ENCODE measurements around the gene COPS4.
A peak's percentile ranks its signal among the peaks of the same experiment; 100 is the strongest.
"Not testable (repeated sequence)": the region's sequence is repeated elsewhere in the genome, so short reads cannot be mapped to it uniquely, and the experiment has no call there.

The COPS4 gene

DNA sequence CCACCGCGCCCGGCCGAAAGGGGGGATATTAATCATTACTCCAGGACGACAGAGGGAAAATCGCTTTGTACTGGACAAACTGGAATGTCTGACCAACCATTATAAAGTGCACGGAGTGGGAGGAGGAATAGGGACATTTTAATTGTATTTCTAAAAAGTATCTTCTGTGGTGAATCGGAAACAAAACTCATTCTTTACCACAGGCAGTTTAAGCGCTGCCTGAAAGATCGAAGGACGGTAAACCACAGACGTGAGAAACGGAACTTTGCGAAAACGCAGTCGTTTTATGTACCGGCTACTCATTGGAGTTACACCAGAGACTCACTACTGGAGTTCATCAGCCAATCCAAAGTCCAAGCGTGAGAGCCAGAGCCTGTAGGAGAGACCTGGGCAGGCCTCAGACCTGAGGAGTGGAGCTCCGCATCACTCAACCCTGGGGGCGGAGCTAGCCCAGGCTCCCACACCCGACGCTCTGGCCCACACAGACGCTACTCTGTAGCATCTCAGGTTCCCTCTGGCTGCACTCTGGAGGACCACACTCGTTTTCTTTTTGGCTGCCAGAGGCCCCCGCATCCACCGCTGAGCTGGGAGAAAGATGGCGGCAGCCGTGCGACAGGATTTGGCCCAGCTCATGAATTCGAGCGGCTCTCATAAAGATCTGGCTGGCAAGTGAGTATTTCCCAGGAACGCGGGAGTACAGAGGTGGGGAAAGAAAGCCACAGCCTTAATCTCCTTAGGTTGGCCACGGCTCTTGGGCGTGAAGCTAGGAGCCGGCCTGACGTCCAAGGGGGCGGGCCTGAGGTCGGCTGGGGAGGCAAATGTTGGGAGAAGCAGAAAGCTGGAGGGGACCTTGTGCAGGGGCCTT is at the start of gene COPS4:
COPS4 (plus strand) TSS at position 554 of the 865 bp plus-strand sequence; CDS start at position 596, 42 bp downstream.
- DNase-seq (ENCODE audit: low read depth, low spot score): peak; percentile 99

DNA sequence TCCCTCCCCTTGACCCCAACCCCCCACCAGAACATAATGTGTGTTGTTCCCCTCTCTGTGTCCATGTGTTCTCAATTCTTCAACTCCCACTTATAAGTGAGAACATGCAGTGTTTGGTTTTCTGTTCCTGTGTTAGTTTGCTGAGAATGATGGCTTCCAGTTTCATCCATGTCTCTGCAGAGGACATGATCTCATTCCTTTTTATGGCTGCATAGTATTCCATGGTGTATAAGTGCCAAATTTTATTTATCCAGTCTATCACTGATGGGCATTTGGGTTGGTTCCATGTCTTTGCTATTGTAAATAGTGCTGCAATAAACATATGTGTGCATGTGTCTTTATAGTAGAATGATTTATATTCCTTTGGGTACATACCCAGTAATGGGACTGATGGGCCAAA is 47.5 kb upstream of the COPS4 start:
- DNase-seq (ENCODE audit: low read depth, low spot score): not testable (repeated sequence)

DNA sequence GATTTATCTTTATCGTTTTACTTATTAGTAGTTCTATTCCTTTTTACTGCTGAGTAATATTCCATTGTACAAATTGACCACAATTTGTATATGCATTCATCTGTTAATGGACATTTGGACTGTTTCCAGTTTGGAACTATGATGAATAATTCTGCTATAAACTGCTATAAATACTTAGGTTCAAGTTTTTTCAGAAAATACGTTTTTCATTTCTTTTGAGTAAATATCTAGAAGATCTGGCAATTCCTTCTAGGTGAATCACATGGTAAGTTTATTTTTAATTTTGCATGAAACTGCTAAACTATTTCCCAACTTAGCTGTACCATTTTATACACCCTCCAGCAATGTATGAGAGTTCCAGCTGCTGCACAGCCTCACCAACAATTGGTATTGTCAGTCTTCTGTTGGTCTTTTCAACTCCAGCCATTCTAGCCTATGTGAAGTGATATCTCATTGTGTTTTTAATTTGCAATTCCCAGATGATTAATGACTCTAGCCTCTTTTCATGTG is 46.6 kb upstream of the COPS4 start:
- no peak for DNase-seq (ENCODE audit: low read depth, low spot score)

DNA sequence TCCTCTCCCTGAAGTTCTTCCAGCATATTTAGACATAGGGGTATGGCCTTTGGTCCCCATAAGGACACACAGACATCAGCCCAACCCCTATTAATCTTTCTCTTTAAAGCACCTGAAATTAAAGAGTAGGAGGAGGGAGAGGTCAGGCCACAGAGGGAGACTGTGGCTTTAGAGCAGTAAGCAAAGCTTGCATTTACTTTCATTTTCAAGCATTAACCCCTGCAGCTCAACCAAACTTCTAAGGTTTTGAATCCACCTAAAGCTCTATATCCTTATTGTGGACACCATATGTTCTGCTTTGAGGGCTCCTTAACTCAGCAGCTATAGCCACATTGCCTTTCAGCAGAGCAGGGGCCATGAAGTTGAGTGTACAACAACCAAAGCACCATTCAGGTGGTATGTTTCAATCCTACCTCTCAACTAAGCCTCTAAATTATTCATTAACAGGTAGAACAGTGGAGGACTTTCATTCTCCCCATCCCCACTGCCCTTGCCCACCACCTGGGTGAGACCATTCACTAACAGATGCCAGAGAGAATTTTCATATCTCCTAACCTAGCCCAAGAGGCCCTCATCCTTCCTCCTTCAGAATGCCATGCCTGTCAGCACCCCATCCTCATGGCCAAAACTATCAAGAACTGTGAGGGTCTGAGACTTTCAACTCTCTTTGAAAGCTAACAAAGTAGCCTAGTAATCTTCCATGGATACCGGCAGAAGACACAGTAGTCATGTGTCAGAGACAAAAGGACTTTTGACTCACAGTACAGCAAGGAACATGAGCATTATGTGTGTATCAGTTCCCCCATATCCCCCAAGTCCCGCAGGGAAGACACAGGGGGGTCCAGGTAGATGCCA is 45.2 kb upstream of the COPS4 start:
- DNase-seq (ENCODE audit: low read depth, low spot score): no peak

DNA sequence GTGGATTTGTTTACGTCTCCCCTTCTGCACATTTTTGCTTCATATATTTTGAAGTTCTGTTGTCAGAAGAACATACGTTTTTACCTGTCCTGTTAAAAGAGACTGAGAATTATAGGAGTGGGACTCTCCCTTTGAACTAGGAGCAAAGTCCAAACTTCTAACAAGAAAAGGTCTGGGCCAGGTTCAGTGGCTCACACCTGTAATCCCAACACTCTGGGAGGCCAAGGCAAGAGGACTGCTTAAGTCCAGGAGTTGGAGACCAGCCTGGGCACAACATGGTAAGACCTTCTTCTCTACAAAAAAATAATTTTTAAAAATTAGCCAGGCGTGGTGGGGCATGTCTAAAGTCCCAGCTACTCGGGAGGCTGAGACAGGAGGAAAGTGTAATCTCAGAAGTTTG is 40.1 kb upstream of the COPS4 start:
- DNase-seq (ENCODE audit: low read depth, low spot score): no peak

DNA sequence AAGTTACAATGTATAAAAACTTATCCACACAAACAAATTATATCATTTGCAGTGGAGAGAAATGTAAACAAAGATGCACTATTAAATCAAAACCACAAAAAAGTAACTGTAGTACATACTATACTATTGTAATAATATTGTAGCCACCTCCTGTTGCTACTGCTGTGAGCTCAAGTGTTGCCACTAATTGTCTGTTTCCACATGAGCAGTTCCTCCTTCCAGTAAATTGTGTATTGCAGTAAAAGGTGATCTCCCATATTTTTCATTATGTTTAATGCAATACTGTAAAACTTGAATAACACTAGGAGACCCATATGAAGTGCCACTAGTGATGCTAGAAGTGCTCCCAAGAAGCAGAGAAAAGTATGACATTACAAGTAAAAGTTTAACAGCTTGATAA is 36.1 kb upstream of the COPS4 start:
- DNase-seq (ENCODE audit: low read depth, low spot score): no peak

DNA sequence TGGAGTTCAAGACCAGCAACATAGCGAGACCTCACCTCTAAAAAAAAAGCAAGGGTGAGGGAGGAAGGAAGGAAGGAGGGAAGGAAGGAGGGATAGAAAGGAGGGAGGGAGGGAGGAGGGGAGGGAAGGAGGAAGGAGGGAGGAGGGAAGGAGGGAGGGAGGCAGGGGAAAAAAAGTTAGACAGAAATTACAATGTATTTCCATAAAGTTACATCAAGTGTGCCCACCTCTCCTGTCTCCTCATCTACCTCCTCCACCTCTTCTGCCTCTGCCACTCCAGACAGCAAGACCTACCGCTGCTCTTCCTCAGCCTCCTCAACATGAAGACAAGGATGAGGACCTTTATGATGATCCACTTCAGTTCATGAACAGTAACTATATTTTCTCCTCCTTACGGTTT is 32.7 kb upstream of the COPS4 start:
- DNase-seq (ENCODE audit: low read depth, low spot score): no peak

DNA sequence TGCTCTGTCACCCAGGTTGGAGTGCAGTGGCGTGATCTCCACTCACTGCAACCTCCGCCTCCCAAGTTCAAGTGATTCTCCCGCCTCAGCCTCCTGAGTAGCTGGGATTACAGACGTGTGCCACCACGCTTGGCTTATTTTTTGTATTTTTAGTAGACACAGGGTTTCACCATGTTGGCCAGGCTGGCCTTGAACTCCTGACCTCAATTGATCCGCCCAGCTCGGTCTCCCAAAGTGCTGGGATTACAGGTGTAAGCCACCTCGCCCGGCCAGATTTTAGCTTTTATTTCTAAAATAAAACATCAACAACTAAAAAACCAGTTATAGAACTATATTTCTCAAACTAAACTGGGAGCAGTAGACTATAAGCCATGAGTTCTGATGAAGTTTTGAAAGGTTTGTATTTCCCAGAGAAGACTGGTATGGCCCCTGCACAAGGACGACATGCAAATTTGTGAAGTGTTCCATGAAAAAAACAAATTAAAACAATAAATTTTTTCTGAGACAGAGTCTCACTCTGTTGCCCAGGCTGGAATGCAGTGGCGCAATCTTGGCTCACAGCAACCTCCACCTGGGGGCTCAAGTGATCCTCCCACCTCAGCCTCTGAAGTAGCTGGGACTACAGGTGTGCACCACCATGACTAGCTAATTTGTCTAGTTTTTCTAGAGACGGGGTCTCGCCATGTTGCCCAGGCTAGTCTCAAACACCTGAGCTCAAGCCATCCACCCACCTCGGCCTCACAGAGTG is 31.8 kb upstream of the COPS4 start:
- not testable (repeated sequence) for DNase-seq (ENCODE audit: low read depth, low spot score)

DNA sequence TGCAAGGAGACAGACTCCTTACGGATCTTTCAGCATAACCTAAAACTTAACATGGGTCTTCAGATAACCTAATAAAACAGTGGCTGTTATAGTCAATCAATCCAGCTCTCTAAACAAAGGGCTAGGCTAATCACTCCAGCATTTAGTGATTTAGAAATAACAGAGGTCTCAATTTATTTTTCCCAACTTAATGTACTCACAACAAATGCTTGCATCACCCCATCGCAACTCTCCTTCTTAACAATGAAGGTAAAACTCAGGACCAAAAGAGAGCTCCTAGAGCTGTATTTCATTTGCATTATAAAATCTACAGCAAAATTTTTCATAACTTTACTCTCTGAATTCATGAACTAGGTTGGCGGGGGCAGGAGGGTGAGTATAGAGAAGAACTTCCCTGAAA is 25.5 kb upstream of the COPS4 start:
- no peak for DNase-seq (ENCODE audit: low read depth, low spot score)

DNA sequence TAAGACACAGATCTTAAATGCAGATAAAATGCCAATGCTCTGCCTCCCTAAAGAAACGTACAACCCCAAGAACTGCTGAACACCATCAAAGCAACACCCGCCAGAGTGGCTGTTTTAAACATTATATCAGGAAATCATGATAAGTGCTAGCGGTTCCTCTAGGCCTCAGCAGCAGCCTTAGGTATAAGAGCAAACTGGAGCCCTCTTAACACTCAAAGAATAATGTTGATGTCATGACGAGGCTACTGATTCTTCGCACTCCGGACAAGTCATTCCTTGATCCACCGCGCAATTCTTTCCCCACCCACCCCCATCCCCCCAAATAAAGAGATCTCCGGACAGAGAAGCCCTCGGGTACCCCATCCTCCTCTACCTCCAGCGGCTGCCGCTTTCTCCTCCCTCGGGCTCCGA is 24.9 kb upstream of the COPS4 start:
- no peak for DNase-seq (ENCODE audit: low read depth, low spot score)

DNA sequence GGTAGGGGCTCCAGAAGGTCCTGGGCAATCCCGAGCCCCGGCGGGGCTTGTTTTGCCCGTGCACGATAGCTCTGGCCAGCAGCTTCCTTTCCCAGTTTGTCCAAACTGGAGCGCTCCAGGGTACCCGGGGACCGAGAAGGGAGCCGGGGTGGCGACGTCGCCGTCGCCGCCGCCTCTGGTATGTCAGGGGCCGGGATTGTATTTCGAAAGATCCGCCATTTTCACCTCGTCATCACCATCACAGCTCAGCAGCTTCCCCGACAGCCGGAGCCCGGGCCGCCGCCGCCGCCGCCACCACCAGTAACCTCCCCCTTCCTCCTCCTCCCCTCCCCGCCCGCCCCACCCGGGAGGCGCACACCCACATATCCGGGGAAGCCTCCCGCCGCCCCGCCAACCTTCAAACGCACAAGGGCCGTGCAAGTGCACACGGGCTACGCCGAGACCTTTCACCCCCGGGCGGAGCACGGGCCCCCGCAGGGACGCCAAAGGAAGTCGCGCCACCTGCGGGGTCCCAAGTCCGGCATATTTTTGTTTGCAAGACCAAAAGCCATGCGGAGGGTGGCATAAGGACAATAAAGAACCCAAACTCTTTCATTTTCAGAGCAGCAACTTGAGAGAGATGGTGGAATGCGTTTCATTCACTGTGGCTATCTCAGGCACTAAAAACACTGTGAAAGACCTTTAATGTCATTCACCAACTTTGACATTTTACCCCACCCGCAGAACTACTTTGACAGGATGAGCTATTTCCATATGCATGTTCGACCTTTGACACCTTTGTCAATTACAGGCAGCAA is 24.3 kb upstream of the COPS4 start, which contains the start of gene LIN54:
LIN54 (minus strand) TSS at position 302 of the 797 bp plus-strand sequence. CDS start 25,979 bp downstream, outside the sequence.
- no peak for DNase-seq (ENCODE audit: low read depth, low spot score)

DNA sequence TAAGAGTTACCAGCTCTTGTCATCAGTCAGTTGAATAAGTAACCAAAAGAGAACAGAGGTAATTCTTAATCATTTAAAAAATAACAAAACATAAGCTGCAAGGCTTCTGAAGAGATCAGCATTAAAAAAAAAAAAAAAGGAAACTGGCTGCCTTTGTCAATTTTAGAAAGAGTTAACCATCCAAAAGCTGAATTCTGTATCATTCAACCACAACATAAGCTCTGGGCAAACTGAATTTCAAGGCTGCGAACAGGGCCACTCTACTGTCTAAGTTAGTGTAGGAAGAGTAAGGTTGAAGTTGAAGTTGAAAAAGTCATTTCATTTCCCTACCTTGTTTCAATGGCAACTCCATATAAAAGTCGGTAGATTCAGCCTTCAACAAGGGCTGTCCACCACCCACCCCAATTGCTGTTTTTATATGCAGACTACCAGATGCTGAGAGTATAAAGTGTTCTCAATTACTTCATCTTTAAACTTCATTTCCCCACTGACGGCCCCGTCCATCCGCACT is 23.2 kb upstream of the COPS4 start:
- no peak for DNase-seq (ENCODE audit: low read depth, low spot score)

DNA sequence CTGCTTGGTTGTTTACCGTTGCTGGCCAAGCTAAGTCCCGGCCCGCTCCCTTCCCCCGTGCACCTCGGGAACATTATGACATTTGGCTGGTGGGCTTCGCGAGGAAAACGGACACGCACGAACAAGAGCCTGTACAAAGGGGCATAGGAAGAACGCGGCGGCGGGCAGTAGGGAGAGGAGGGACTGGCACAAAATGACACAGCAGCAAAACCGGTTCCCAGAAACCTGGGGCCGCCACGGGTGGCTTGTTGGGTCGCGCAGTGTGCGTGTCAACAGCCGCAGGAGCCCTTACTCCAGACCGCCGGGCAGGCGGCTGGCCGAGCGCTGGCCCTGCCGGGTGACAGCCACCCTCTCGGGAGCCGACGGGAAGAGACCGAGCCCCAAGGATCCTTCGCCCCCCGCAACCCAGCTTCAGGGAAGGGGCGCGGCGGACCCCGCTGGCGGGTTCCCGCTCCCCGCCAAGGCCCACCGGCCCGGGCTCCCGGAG is 22.7 kb upstream of the COPS4 start:
- no peak for DNase-seq (ENCODE audit: low read depth, low spot score)

DNA sequence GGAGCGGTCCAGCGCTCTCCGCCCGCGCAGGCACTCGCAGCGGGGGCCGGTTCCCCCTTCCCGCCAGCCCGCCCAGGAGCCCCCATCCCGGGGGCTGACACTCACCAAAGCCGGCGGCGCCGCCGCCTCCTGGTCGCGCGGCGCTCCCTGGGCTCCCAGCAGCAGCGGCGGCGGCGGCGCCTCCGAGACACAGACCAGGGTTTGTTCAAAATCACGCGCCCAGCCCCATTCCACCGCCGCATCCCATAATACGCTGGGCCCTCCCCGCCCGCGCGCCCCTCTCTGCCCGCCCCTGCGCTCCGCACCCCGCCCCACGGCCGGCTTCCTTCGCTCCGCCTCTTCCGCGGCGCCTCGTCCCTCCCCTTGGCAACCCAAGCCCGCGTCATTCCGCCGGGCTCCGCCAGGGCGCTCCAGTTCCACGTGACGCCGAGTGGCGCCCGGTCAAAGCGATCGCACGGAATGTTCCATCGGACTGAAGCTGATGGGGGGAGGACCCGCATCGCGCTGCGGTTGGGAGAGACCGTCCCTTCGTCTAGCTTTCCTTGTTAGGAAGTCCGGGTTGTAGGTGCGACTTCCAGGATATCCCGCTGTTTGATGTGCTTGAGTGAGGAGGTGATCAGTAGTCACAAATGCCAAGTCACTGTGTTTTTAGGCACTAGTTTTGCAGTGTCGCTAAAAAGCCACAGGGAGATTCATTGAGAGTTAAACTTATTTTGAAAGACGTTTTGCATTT is 22.1 kb upstream of the COPS4 start:
- DNase-seq (ENCODE audit: low read depth, low spot score): peak; percentile 95

DNA sequence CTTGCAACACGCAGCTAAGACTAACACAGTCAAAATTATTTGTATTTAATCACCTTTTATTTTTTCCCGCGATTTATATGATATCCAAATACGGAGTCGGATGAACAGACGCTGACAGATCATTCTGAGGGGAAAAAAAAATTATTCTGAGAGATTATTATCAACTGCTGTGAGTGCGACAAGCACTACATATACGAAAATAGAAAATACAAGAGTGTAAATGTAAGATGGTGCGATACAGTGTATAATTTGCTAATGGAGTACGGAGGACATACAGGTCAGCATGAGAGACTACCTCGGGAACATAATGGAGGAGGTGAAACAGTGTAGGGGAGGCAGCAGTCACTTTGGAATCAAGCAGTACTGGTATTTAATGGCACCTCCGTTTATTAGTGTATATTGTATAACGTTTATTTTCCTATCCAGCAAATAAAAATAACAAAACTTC is 21.5 kb upstream of the COPS4 start:
- no peak for DNase-seq (ENCODE audit: low read depth, low spot score)

DNA sequence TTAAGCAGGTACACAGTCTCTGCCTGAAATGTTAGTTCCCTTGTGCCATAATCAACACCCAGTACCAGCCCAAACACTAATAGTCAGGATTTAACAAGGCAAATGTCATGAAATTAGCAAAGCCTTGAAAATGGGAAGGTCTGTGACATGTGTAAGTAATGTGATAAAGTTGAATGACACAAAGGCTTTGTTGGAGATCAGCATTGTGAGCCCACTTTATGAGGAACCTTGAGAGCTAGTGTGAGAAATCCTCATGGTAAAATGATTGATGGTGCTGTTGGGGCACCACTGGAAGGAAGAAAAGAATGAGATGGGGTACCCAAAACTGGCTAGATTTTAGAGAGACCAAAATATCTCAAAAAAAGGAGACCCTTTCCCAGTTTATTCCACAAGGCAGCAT is 21.1 kb upstream of the COPS4 start:
- DNase-seq (ENCODE audit: low read depth, low spot score): no peak

DNA sequence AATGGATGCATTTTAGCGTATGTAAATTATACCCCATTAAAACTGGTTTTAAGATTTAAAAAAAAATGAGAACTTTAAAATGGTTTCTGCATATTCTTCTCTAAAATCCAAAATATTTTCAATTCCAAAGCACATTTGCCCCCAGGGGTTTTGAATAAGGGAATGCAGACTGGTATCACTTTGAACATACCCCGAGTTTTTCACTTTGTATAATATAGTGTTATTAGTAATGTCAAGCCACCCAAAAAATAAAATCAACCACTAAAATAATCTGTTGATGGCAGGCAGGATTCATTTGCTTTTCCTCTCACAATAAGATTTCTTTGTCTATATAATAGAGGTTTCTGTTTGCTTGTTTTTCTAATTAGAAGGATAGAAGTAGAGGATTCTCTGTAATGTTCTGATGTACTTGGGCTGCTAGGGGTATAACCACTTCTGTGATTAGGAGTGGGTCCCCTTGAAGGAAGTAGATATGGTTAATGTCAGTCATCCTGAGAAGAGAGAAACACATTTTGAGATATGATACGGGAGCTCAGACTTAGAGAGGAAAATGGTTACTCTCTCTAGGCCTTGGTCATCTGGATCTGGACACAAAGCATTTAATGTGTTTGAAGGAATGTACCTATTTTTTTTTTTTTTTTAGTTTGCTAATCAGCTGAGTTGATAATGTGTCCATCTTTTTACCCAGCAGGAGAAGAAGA is 15.0 kb upstream of the COPS4 start:
- no peak for DNase-seq (ENCODE audit: low read depth, low spot score)

DNA sequence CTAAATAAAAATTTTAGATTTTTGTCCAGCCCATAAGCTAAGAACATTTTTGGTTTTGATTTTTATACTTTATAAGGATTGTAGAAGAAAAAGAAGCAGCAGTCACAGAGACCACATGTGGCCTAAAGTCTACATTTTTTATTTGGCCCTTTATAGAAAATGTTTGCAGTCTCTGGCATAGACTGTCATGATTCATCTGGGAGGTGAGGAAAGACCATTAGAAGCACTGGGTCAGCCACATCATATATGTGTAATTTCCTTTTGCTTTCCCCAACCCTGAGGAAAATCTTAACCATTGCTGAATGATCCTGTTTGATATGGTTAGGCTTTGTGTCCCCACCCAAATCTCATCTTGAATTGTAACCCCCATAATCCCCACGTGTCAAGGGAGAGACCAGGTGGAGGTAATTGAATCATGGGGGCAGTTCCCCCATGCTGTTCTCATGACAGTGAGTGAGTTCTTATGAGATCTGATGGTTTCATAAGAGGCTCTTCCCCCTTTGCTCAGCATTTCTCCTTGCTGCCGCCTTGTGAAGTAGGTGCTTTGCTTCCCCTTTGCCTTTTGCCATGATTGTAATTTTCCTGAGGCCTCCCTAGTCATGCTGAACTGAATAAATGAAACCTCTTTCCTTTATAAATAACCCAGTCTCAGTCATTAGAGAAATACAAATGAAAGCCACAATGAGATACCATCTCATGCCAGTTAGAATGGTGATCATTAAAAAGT is 12.1 kb upstream of the COPS4 start:
- no peak for DNase-seq (ENCODE audit: low read depth, low spot score)

Measured in brain pericyte (primary cell).